T-helper 2 cell treated with Interferon-gamma antibody and Interleukin-4, amounts not matched to agents 100 ng/mL and 5 ng/mL, for 36 hours (primary cell): ENCODE results near the gene ATF7IP. TPM values are rescaled to one million over a fixed set of nuclear protein-coding genes. Genes with fewer than 3 reads are reported as not detected.

ENCODE experiments used
- intact Hi-C: fragments of 100-400 bp; cut with micrococcal nuclease; formaldehyde crosslinking; loops from one replicate; pipeline ENCODE4 v1.15.1; 2023
- total RNA-seq: library from RNA; stranded (reverse); gene quantifications from 2 replicates; pipeline ENCODE4 v1.2.3, GENCODE V29; 2022

Gene ATF7IP
- total RNA-seq, 1 donor from 2014 or later, result 99.2 TPM

GRCh38 chr12:14410841-14411569, 45.5 kb downstream of the ATF7IP start:
- intact Hi-C loops, result no loop called here

- intact Hi-C loops, result loop anchor here (1.0 to 5.0 kb wide), 4 partner anchors 22 to 356 kb away; a partner anchor contains a TSS
Observed at GRCh38 chr12:14416658-14417057, 51.2 kb downstream of the ATF7IP start.

GRCh38 chr12:14417715-14418114, 52.2 kb downstream of the ATF7IP start:
- intact Hi-C loops, result loop anchor here (1.0 to 5.0 kb wide), 7 partner anchors 23 to 355 kb away; partner anchors contain the start of gene ATF7IP

- intact Hi-C loops, result loop anchor here (1.0 to 5.0 kb wide), 5 partner anchors 34 to 354 kb away; partner anchors contain the start of gene ATF7IP
Observed at GRCh38 chr12:14418451-14418890, 53.0 kb downstream of the ATF7IP start.

- intact Hi-C loops, result no loop called here
Observed at GRCh38 chr12:14422516-14423230, 57.2 kb downstream of the ATF7IP start.

GRCh38 chr12:14424545-14424944, 59.1 kb downstream of the ATF7IP start:
- intact Hi-C loops, result no loop called here

GRCh38 chr12:14426792-14427191, 61.3 kb downstream of the ATF7IP start:
- intact Hi-C loops, result no loop called here

- intact Hi-C loops, result no loop called here
Observed at GRCh38 chr12:14427929-14428328, 62.4 kb downstream of the ATF7IP start.

GRCh38 chr12:14430394-14430986, 65.0 kb downstream of the ATF7IP start:
- intact Hi-C loops, result no loop called here

- intact Hi-C loops, result no loop called here
Observed at GRCh38 chr12:14431975-14432374, 66.5 kb downstream of the ATF7IP start.

GRCh38 chr12:14435627-14436026, 70.1 kb downstream of the ATF7IP start:
- intact Hi-C loops, result no loop called here

GRCh38 chr12:14442221-14442881, 76.9 kb downstream of the ATF7IP start:
- intact Hi-C loops, result no loop called here

GRCh38 chr12:14443531-14443930, 78.0 kb downstream of the ATF7IP start:
- intact Hi-C loops, result no loop called here

- intact Hi-C loops, result loop anchor here (5.0 kb wide), 1 partner anchor 33 kb away; no protein-coding TSS in a partner anchor
Observed at GRCh38 chr12:14450479-14450878, 85.0 kb downstream of the ATF7IP start.

GRCh38 chr12:14452336-14452735, 86.9 kb downstream of the ATF7IP start:
- intact Hi-C loops, result loop anchor here (5.0 kb wide), 1 partner anchor 35 kb away; no protein-coding TSS in a partner anchor

- intact Hi-C loops, result loop anchor here (5.0 kb wide), 1 partner anchor 36 kb away; no protein-coding TSS in a partner anchor
Observed at GRCh38 chr12:14452865-14453264, 87.4 kb downstream of the ATF7IP start.

GRCh38 chr12:14454098-14454907, 88.8 kb downstream of the ATF7IP start:
- intact Hi-C loops, result loop anchor here (1.0 to 5.0 kb wide), 3 partner anchors 37 to 216 kb away; partner anchors contain the start of gene ATF7IP

GRCh38 chr12:14460212-14460841, 94.8 kb downstream of the ATF7IP start:
- intact Hi-C loops, result no loop called here

- intact Hi-C loops, result no loop called here
Observed at GRCh38 chr12:14471497-14471896, 106.0 kb downstream of the ATF7IP start.
